Stimulated activated CD8-positive, alpha-beta memory T cell treated with anti-CD3 and anti-CD28 coated beads, Interleukin-4, amount 100 ng/mL, for 1 hour (primary cell): ENCODE data around the gene GIMAP8.
"Not testable (repeated sequence)": the region's sequence is repeated elsewhere in the genome, so short reads cannot be mapped to it uniquely, and the experiment has no call there.

ENCODE experiments used
- DNase-seq, 2 donors: peaks; one replicate each; pipeline ENCODE4 v3.0.0-alpha.2; 2020; ENCODE audit warnings: low read depth in 2 of 2, low spot score in 1 of 2

The GIMAP8 gene

GRCh38 chr7:150511048-150511447, 60.6 kb downstream of the GIMAP8 start:
- DNase-seq = no peak

GRCh38 chr7:150513758-150514157, 63.3 kb downstream of the GIMAP8 start:
- DNase-seq = no peak

GRCh38 chr7:150514748-150515222, 64.4 kb downstream of the GIMAP8 start, which contains the start of gene GIMAP7:
GIMAP7 (plus strand) TSS chr7:150514872; CDS start chr7:150519975, 5,103 bp downstream.
- DNase-seq = peak in 1 of 2 donors; percentile 30

GRCh38 chr7:150515248-150516147, 65.1 kb downstream of the GIMAP8 start:
- no peak for DNase-seq

- DNase-seq = no peak
Observed at GRCh38 chr7:150516956-150517745, 66.7 kb downstream of the GIMAP8 start.

- no peak for DNase-seq
Observed at GRCh38 chr7:150519310-150519709, 68.9 kb downstream of the GIMAP8 start.

GRCh38 chr7:150520145-150520544, 69.7 kb downstream of the GIMAP8 start:
- DNase-seq = no peak

GRCh38 chr7:150522931-150523330, 72.5 kb downstream of the GIMAP8 start:
- not testable (repeated sequence) for DNase-seq

- DNase-seq = no peak
Observed at GRCh38 chr7:150524018-150524417, 73.6 kb downstream of the GIMAP8 start.
